Astrocyte (in vitro differentiated cells and primary cell): ENCODE data around the gene CORO6.

ENCODE experiments used
- CTCF ChIP-seq: IDR thresholded peaks from 2 replicates; pipeline ENCODE4 v1.5.1; 2011; ENCODE audit warnings: low read depth, mild to moderate bottlenecking, inconsistent platforms, low read length, moderate library complexity; ENCODE audit not compliant: insufficient read depth
- EZH2 ChIP-seq: IDR thresholded peaks from 2 replicates; pipeline ENCODE4 v1.6.1; 2012; ENCODE audit warnings: mild to moderate bottlenecking, low read length, inconsistent platforms; ENCODE audit not compliant: insufficient read depth

DNA sequence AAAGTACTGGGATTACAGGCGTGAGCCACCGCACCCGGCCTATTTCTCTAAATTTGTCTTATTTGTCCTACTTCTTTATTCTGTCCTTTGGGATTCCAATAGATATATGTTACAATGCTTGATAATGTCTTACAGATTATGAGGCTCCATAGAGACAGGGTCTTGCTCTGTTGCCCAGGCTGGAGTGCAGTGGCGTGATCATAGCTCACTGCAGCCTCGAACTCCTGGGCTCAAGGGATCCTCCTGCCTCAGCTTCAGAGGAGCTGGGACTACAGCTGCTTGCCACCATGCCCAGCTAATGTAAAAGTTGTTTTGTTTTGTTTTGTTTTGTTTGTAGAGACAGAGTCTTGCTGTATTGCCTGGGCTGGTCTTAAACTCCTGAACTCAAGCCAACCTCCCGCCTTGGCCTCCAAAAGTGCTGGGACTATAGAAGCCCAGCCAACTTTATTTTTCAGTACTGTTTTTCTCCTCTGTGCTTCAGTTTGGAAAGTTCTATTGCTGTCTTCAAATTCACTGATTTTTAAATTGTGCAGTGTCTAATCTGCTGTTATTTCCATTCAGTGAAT lies 19.5 kb downstream of the CORO6 start:
- no peak for TF ChIP-seq CTCF
- no peak for TF ChIP-seq EZH2
